Inflammatory macrophage treated with lipopolysaccharide for 4 hours (primary cell): ENCODE data around the gene STK10.
"Not testable (repeated sequence)": the region's sequence is repeated elsewhere in the genome, so short reads cannot be mapped to it uniquely, and the experiment has no call there.

ENCODE experiments used
- DNase-seq: peaks from one replicate; pipeline ENCODE4 v3.0.0-alpha.2; 2020

The STK10 gene

GRCh38 chr5:172188033-172188892, at the start of gene STK10:
Gene STK10 (minus strand): TSS chr5:172188224. CDS start chr5:172188042, 182 bp downstream.
- DNase-seq: peak; percentile 93

GRCh38 chr5:172235827-172236736, 48.1 kb upstream of the STK10 start:
- DNase-seq: no peak

GRCh38 chr5:172235132-172235780, 47.2 kb upstream of the STK10 start:
- DNase-seq: peak; percentile 39

- no peak for DNase-seq
These were observed 46.0 kb upstream of the STK10 start for GRCh38 chr5:172234031-172234430.

GRCh38 chr5:172229904-172230303, 41.9 kb upstream of the STK10 start:
- no peak for DNase-seq

GRCh38 chr5:172224996-172225395, 37.0 kb upstream of the STK10 start:
- no peak for DNase-seq

GRCh38 chr5:172223901-172224873, 36.2 kb upstream of the STK10 start:
- no peak for DNase-seq

- DNase-seq: no peak
These were observed 31.3 kb upstream of the STK10 start for GRCh38 chr5:172219296-172219695.

- DNase-seq: no peak
These were observed 28.3 kb upstream of the STK10 start for GRCh38 chr5:172216345-172216744.

- no peak for DNase-seq
These were observed 25.1 kb upstream of the STK10 start for GRCh38 chr5:172213126-172213525.

GRCh38 chr5:172211676-172212075, 23.7 kb upstream of the STK10 start:
- DNase-seq: no peak

- no peak for DNase-seq
These were observed 21.7 kb upstream of the STK10 start for GRCh38 chr5:172209714-172210113.

GRCh38 chr5:172207511-172207910, 19.5 kb upstream of the STK10 start:
- peak; percentile 21 for DNase-seq

GRCh38 chr5:172205984-172206383, 18.0 kb upstream of the STK10 start:
- DNase-seq: peak; percentile 61

- DNase-seq: no peak
These were observed 12.5 kb upstream of the STK10 start for GRCh38 chr5:172200476-172200875.

GRCh38 chr5:172199446-172199845, 11.4 kb upstream of the STK10 start:
- DNase-seq: peak; percentile 33

- DNase-seq: not testable (repeated sequence)
These were observed 9.8 kb upstream of the STK10 start for GRCh38 chr5:172197775-172198174.

GRCh38 chr5:172194985-172195774, 7.2 kb upstream of the STK10 start:
- no peak for DNase-seq

GRCh38 chr5:172193872-172194271, 5.8 kb upstream of the STK10 start, which contains the start of gene EFCAB9:
Gene EFCAB9 (plus strand): TSS chr5:172194172. CDS start chr5:172194173, 1 bp downstream.
- no peak for DNase-seq

GRCh38 chr5:172189693-172190296, 1.8 kb upstream of the STK10 start:
- no peak for DNase-seq
